ENCODE data around the gene ATOSB.

- TF ChIP-seq CTCF (IDR thresholded peaks at IDR 0.05) (no peak), POLR2A (IDR thresholded peaks at IDR 0.05) (no peak)
Measured at GRCh38 chr9:35156781-35157180, 41.1 kb upstream of the ATOSB start.

All from thyroid gland (tissue), 4 donors.